ENCODE data around the gene COL23A1. TPM values are rescaled to one million over a fixed set of nuclear protein-coding genes. Genes with fewer than 3 reads are reported as not detected.
"Not testable (repeated sequence)": the region's sequence is repeated elsewhere in the genome, so short reads cannot be mapped to it uniquely, and the experiment has no call there.

Gene COL23A1
- total and polyA plus RNA-seq, 2 experiments from 2014 or later, result 4.8 to 8.2 TPM

GRCh38 chr5:178239626-178240301 lies 350.4 kb downstream of the COL23A1 start:
- H3K4me1 Mint-ChIP-seq; H3K9me2 ChIP-seq (ENCODE audit: insufficient read depth); H3K4me3 ChIP-seq; H3K4me2 ChIP-seq; H3K79me2 ChIP-seq (replicated peaks; ENCODE audit: insufficient read depth); H4K20me1 ChIP-seq (replicated peaks; ENCODE audit: insufficient read depth); DNase-seq (ENCODE audit: low spot score); H2AFZ ChIP-seq; ATAC-seq; H3K36me3 ChIP-seq (ENCODE audit: insufficient read depth); H3F3A ChIP-seq (replicated peaks; ENCODE audit: low read depth); H3K4me1 ChIP-seq (ENCODE audit: insufficient read depth); H3K9me3 Mint-ChIP-seq; H3K27ac Mint-ChIP-seq; H3K27me3 ChIP-seq (ENCODE audit: insufficient read depth); H3K36me3 Mint-ChIP-seq (ENCODE audit: low read depth); H3K4me3 Mint-ChIP-seq; H3K27ac ChIP-seq (ENCODE audit: low read depth): not testable (repeated sequence)
- peaks cover 25% of the 10 kb centered on the region for H3K27me3 Mint-ChIP-seq (ENCODE audit: insufficient read depth, low read depth, poor library complexity)

- Mint-ChIP-seq H3K36me3 (ENCODE audit: low read depth) (no peaks in the 10 kb centered on the region), H3K4me1 (peaks cover 10% of the 10 kb centered on the region), H3K27ac (no peak overlapping the region), H3K4me3 (no peak overlapping the region), H3K9me3 (no peaks in the 10 kb centered on the region; the same call in 2 of the 3 replicates), H3K27me3 (ENCODE audit: insufficient read depth, low read depth, poor library complexity) (peaks cover 24% of the 10 kb centered on the region)
- Histone ChIP-seq H2AFZ (no peak overlapping the region), H3K4me2 (no peak overlapping the region), H3K4me1 (ENCODE audit: insufficient read depth) (no peaks in the 10 kb centered on the region; the same call in 1 of the 2 replicates), H3K9me2 (ENCODE audit: insufficient read depth) (no peaks in the 10 kb centered on the region), H3K27ac (ENCODE audit: low read depth) (no peak overlapping the region), H4K20me1 (replicated peaks; ENCODE audit: insufficient read depth) (no peaks in the 10 kb centered on the region), H3K36me3 (ENCODE audit: insufficient read depth) (no peaks in the 10 kb centered on the region), H3K27me3 (ENCODE audit: insufficient read depth) (no peaks in the 10 kb centered on the region), H3K79me2 (replicated peaks; ENCODE audit: insufficient read depth) (no peaks in the 10 kb centered on the region), H3F3A (replicated peaks; ENCODE audit: low read depth) (no peaks in the 10 kb centered on the region), H3K4me3 (no peak overlapping the region)
- ATAC-seq (peak; percentile 23), DNase-seq (ENCODE audit: low spot score) (peak; percentile 35)
- TF ChIP-seq POLR2AphosphoS5 (IDR thresholded peaks at IDR 0.05; ENCODE audit: low read depth) (no peak), JUNB (IDR thresholded peaks at IDR 0.05; ENCODE audit: unreplicated experiment) (no peak), ZNF462 (CRISPR knock-in tag; IDR thresholded peaks at IDR 0.05) (no peak), ZNF114 (CRISPR knock-in tag; IDR thresholded peaks at IDR 0.05) (no peak), ETS1 (IDR thresholded peaks at IDR 0.05) (no peak), ZNF331 (CRISPR knock-in tag; IDR thresholded peaks at IDR 0.05; ENCODE audit: low read depth) (no peak), EZH2phosphoT487 (IDR thresholded peaks at IDR 0.05; ENCODE audit: unreplicated experiment) (no peak), STAT1 (IDR thresholded peaks at IDR 0.05; ENCODE audit: unreplicated experiment) (no peak), NANOG (IDR thresholded peaks at IDR 0.05; ENCODE audit: borderline replicate concordance) (no peak), EZH2 (IDR thresholded peaks at IDR 0.05; ENCODE audit: low read depth, unreplicated experiment) (no peak), CREB1 (CRISPR knock-in tag; IDR thresholded peaks at IDR 0.05; ENCODE audit: low read depth) (no peak)
These were observed 351.2 kb downstream of the COL23A1 start for GRCh38 chr5:178238711-178239592.

Measured in GM23338 (cell line).